HG03342 (cell line): ENCODE results near the gene PARVB.
"Not testable (repeated sequence)": the region's sequence is repeated elsewhere in the genome, so short reads cannot be mapped to it uniquely, and the experiment has no call there.

Source experiments
- ATAC-seq: cut with Tn5 transposase; IDR thresholded peaks from one replicate; pipeline ENCODE4 v1.9.1; 2021; ENCODE audit warnings: mild to moderate bottlenecking, moderate library complexity; ENCODE audit not compliant: unreplicated experiment

The PARVB gene

GRCh38 chr22:44103735-44104480 is 79.8 kb downstream of the PARVB start:
- no peak for ATAC-seq

- ATAC-seq: no peak
Observed at GRCh38 chr22:44107340-44107739, 83.2 kb downstream of the PARVB start.

- no peak for ATAC-seq
Observed at GRCh38 chr22:44108076-44108475, 84.0 kb downstream of the PARVB start.

GRCh38 chr22:44108806-44109385 is 84.8 kb downstream of the PARVB start:
- no peak for ATAC-seq

GRCh38 chr22:44109416-44109815 is 85.3 kb downstream of the PARVB start:
- no peak for ATAC-seq

- ATAC-seq: not testable (repeated sequence)
Observed at GRCh38 chr22:44110656-44111055, 86.6 kb downstream of the PARVB start.

GRCh38 chr22:44111562-44112155 is 87.6 kb downstream of the PARVB start:
- no peak for ATAC-seq

GRCh38 chr22:44112191-44112590 is 88.1 kb downstream of the PARVB start:
- ATAC-seq: no peak

- ATAC-seq: no peak
Observed at GRCh38 chr22:44116331-44116730, 92.2 kb downstream of the PARVB start.

GRCh38 chr22:44116755-44117684 is 92.9 kb downstream of the PARVB start:
- no peak for ATAC-seq

GRCh38 chr22:44117746-44118145 is 93.6 kb downstream of the PARVB start:
- ATAC-seq: no peak

- no peak for ATAC-seq
Observed at GRCh38 chr22:44118645-44119315, 94.7 kb downstream of the PARVB start.

- no peak for ATAC-seq
Observed at GRCh38 chr22:44119669-44120313, 95.7 kb downstream of the PARVB start.

- ATAC-seq: no peak
Observed at GRCh38 chr22:44120314-44120704, 96.2 kb downstream of the PARVB start.

GRCh38 chr22:44125421-44125820 is 101.3 kb downstream of the PARVB start:
- ATAC-seq: no peak

- no peak for ATAC-seq
Observed at GRCh38 chr22:44126807-44127206, 102.7 kb downstream of the PARVB start.

GRCh38 chr22:44127356-44127755 is 103.3 kb downstream of the PARVB start:
- ATAC-seq: no peak

- no peak for ATAC-seq
Observed at GRCh38 chr22:44128958-44129618, 105.0 kb downstream of the PARVB start.

- ATAC-seq: no peak
Observed at GRCh38 chr22:44129619-44129976, 105.5 kb downstream of the PARVB start.
